MM.1S (cell line): Measurements from ENCODE around the gene RDH13.

Experiments used
- EZH2 ChIP-seq: fragments of 300-600 bp; sonication (generic); optimal IDR thresholded peaks from 2 replicates; pipeline ENCODE3; 2017; ENCODE audit warnings: low read depth, mild to moderate bottlenecking, antibody characterized with exemption, low read length, mixed read lengths
- TF ChIP-seq, protein P1 (sequence below): fragments of 300-600 bp; sonication (generic); IDR thresholded peaks from 2 replicates; pipeline ENCODE4 v1.5.1; 2016; ENCODE audit warnings: antibody characterized with exemption, low read length, mixed read lengths

- TF ChIP-seq, protein P1, sequence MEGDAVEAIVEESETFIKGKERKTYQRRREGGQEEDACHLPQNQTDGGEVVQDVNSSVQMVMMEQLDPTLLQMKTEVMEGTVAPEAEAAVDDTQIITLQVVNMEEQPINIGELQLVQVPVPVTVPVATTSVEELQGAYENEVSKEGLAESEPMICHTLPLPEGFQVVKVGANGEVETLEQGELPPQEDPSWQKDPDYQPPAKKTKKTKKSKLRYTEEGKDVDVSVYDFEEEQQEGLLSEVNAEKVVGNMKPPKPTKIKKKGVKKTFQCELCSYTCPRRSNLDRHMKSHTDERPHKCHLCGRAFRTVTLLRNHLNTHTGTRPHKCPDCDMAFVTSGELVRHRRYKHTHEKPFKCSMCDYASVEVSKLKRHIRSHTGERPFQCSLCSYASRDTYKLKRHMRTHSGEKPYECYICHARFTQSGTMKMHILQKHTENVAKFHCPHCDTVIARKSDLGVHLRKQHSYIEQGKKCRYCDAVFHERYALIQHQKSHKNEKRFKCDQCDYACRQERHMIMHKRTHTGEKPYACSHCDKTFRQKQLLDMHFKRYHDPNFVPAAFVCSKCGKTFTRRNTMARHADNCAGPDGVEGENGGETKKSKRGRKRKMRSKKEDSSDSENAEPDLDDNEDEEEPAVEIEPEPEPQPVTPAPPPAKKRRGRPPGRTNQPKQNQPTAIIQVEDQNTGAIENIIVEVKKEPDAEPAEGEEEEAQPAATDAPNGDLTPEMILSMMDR: no peak
- no peak for TF ChIP-seq EZH2
These were observed 12.0 kb downstream of the RDH13 start for GRCh38 chr19:55050749-55051532.
